Muscle of leg (tissue), 11 donors: Measurements from ENCODE around the gene ACOX1. TPM values are rescaled to one million over a fixed set of nuclear protein-coding genes. Genes with fewer than 3 reads are reported as not detected.
"Not testable (repeated sequence)": the region's sequence is repeated elsewhere in the genome, so short reads cannot be mapped to it uniquely, and the experiment has no call there.

ENCODE experiments used
- DNase-seq: peaks from one replicate; pipeline ENCODE4 v3.0.0; 2013
- H3K27ac ChIP-seq: one replicate; pipeline ENCODE4 v1.5.1; 2013; ENCODE audit warnings: mild to moderate bottlenecking, low read length, control low read depth
- H3K27me3 ChIP-seq: one replicate; pipeline ENCODE4 v1.6.1; 2013; ENCODE audit warnings: low read length; ENCODE audit not compliant: control insufficient read depth, insufficient read depth
- H3K36me3 ChIP-seq: one replicate; pipeline ENCODE4 v1.6.1; 2013; ENCODE audit warnings: low read length; ENCODE audit not compliant: control insufficient read depth, insufficient read depth
- H3K4me1 ChIP-seq: one replicate; pipeline ENCODE4 v1.6.1; 2013; ENCODE audit warnings: low read length; ENCODE audit not compliant: control insufficient read depth, insufficient read depth
- H3K4me3 ChIP-seq: one replicate; pipeline ENCODE4 v1.5.1; 2013; ENCODE audit warnings: low read length, control low read depth
- H3K9me3 ChIP-seq: replicated peaks from 2 replicates; pipeline ENCODE4 v1.6.1; 2013; ENCODE audit warnings: low read depth, low read length; ENCODE audit not compliant: control insufficient read depth
- WGBS: methylation state at CpG from one replicate; pipeline ENCODE4 v1.1.5; 2013; ENCODE audit warnings: missing lambda C conversion rate; ENCODE audit not compliant: insufficient coverage; 5-methylcytosine and 5-hydroxymethylcytosine counted together
- polyA plus RNA-seq, 8 donors: library from polyadenylated mRNA; unstranded; fragments of 120-200 nt; gene quantifications; one replicate each; pipeline versions ENCODE4 v1.2.1 to v1.2.3, GENCODE V29; 2013; ENCODE audit warnings: inconsistent platforms in 1 of 8, low replicate concordance in 1 of 8; ENCODE audit not compliant: insufficient read length in 8 of 8, insufficient read depth in 1 of 8
- total RNA-seq: library from RNA; stranded (reverse); fragments of 120-200 nt; gene quantifications from one replicate; pipeline ENCODE4 v1.2.4, GENCODE V29; 2013

ACOX1 gene
- total and polyA plus RNA-seq, 9 donors: 14.6 to 23.2 (median 18.8) TPM

- H3K36me3 ChIP-seq: peaks cover 20% of the 10 kb centered on the region
These were observed 9.9 kb downstream of the ACOX1 start for GRCh38 chr17:75969044-75969443.

DNA sequence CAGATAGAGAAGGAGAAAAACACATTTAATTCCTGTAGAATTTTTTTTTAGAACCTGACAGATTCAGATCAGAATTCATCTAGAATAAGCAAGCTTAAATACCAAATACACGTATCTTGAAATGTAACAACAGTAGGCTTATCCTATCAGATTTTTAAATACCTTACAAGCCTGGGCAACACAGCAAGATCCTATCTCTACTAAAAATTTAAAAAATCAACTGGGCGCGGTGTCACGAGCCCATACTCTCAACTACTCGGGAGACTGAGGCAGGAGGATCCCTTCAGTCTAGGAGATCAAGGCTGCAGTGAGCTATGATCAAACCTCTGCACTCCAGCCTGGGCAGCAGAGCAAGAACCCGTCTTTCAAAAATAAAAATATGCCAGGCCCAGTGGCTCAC is 13.5 kb downstream of the ACOX1 start:
- Histone ChIP-seq H3K9me3 (no peaks in the 10 kb centered on the region), H3K4me1 (no peaks in the 10 kb centered on the region), H3K4me3 (no peak overlapping the region), H3K36me3 (peaks cover 7% of the 10 kb centered on the region), H3K27ac (no peak overlapping the region), H3K27me3 (no peaks in the 10 kb centered on the region)
- 97% methylated on average over 6 of the region's 6 CpGs for WGBS
- DNase-seq: no peak

More at GRCh38 chr17:75969044-75969443, 9.9 kb downstream of the ACOX1 start:
- not testable (repeated sequence) for H3K4me3 ChIP-seq, H3K9me3 ChIP-seq, H3K27me3 ChIP-seq, H3K27ac ChIP-seq, H3K4me1 ChIP-seq, DNase-seq
- no CpG with 5 or more reads among the region's 10 CpGs for WGBS

GRCh38 chr17:75959839-75960511 is 19.0 kb downstream of the ACOX1 start:
- H3K9me3 ChIP-seq: no peaks in the 10 kb centered on the region
- no peaks in the 10 kb centered on the region for H3K27me3 ChIP-seq
- H3K36me3 ChIP-seq: peaks cover 22% of the 10 kb centered on the region
- DNase-seq: no peak
- H3K4me1 ChIP-seq: no peaks in the 10 kb centered on the region
- WGBS: 94% methylated on average over 8 of the region's 11 CpGs
- no peak overlapping the region for H3K4me3 ChIP-seq
- no peak overlapping the region for H3K27ac ChIP-seq

DNA sequence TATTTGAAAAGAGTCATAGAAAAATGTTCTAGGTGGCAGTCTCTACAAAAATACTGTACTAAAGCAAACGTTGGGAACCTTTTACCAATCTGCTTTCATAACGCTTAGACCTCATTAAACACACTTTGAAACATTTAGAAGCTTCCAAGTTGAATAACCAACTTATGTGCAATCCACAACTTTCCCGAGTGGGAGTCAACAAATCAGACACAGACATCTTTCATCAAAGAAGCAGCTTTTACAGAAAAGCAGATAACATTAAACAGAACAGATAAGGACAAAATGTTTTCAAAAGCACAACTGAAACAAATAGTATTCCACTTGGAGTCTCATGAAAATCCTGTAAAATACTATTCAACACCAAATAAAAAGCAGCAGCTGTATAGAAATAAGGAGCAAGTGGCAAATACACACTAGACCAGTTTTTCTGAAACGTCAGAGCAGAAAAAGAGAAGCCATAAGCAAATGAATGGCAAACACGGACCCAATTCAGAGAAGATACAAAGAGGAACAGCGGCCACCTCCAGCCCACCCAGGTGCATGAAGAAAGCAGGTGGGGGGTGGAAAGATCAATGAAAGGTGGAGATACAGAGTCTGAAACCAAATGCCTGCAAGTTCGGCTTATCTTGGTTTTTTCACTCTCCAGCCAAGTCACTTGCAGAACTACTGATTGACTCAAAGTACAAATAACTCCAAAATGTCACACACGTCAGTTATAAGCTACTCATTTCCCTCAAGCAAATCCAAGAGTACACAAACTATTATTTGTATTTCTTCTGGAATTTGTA is 19.7 kb downstream of the ACOX1 start:
- WGBS: 60% methylated on average over 4 of the region's 8 CpGs
- H3K27me3 ChIP-seq: no peaks in the 10 kb centered on the region
- H3K36me3 ChIP-seq: peaks cover 25% of the 10 kb centered on the region

GRCh38 chr17:75950855-75951554 is 28.0 kb downstream of the ACOX1 start:
- DNase-seq: peak; percentile 81

More for the DNA sequence above, 19.7 kb downstream of the ACOX1 start:
- Histone ChIP-seq H3K9me3 (no peaks in the 10 kb centered on the region), H3K4me3 (no peak overlapping the region), H3K27ac (no peak overlapping the region), H3K4me1 (no peaks in the 10 kb centered on the region)
- DNase-seq: no peak

DNA sequence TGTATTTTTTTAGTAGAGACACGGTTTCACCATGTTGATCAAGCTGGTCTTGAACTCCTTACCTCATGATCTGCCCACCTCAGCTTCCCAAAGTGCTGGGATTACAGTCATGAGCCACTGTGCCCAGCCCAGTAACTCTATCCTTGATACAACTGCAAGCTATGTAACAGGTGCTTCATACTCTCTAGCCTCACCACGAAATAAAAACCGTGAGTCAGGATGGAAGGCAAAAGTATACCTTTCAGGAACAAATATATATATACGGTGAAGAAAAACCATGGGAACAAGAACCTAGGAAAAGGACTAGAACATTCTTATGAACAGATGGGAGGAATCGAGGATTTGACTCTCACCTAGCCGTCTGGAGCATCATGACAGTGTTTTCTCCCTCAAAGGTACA is 28.5 kb downstream of the ACOX1 start:
- Histone ChIP-seq H3K4me1 (peaks cover 16% of the 10 kb centered on the region), H3K4me3 (no peak overlapping the region), H3K27me3 (no peaks in the 10 kb centered on the region), H3K27ac (no peak overlapping the region), H3K9me3 (no peaks in the 10 kb centered on the region), H3K36me3 (peaks cover 68% of the 10 kb centered on the region)
- no peak for DNase-seq
- 87% methylated on average over 2 of the region's 6 CpGs for WGBS

More at GRCh38 chr17:75950855-75951554, 28.0 kb downstream of the ACOX1 start:
- Histone ChIP-seq H3K9me3 (no peaks in the 10 kb centered on the region), H3K27ac (peak overlapping the region; percentile 31), H3K36me3 (peaks cover 71% of the 10 kb centered on the region), H3K27me3 (no peaks in the 10 kb centered on the region), H3K4me3 (no peak overlapping the region), H3K4me1 (peaks cover 15% of the 10 kb centered on the region)
- WGBS: 86% methylated on average over 5 of the region's 8 CpGs

DNA sequence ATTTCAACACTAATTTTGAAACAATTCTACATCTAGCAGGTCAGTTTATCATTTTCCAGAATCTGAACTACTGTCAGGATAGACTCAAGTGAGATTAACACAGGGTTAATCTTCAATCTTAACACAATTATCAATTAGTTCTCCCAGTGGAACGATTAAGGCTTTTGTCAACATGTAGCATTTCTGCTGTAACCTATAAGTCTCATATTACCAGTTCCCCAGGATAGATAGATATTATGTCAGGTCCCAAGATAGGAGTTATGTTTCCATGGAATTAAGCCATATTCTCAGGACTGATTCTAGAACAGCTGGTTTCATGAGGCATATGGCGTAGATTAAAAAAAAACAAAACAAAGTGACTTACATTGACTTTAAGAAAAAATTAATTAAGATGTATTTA is 33.8 kb downstream of the ACOX1 start:
- peak; percentile 30 for DNase-seq
- H3K36me3 ChIP-seq: peaks cover 43% of the 10 kb centered on the region
- no peaks in the 10 kb centered on the region for H3K9me3 ChIP-seq
- H3K27me3 ChIP-seq: no peaks in the 10 kb centered on the region
- no peak overlapping the region for H3K27ac ChIP-seq
- no CpG with 5 or more reads among the region's 2 CpGs for WGBS
- no peak overlapping the region for H3K4me3 ChIP-seq
- H3K4me1 ChIP-seq: peaks cover 13% of the 10 kb centered on the region

DNA sequence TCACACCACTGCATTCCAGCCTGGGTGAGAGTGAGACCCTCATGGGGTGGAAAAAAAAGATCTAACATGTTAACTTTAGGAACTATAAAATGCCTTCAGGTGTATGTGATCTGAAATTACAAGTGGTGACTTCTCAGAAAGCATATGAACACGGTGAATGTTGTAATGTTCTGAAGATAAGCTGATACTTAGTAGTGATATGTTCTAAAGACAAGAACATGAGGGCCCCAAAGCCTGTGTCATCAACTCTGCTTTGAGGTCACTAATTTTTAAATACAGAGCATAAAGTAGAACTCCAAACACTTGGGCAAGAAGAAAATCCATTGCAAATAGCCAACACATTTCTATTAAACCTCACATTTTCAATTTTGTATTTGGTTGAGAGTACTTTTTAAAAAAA is 35.5 kb downstream of the ACOX1 start:
- Histone ChIP-seq H3K27ac (no peak overlapping the region), H3K27me3 (no peaks in the 10 kb centered on the region), H3K9me3 (no peaks in the 10 kb centered on the region), H3K4me3 (no peak overlapping the region), H3K36me3 (peaks cover 28% of the 10 kb centered on the region), H3K4me1 (peaks cover 12% of the 10 kb centered on the region)
- no peak for DNase-seq
- WGBS: 100% methylated on average over 1 of the region's 1 CpG

DNA sequence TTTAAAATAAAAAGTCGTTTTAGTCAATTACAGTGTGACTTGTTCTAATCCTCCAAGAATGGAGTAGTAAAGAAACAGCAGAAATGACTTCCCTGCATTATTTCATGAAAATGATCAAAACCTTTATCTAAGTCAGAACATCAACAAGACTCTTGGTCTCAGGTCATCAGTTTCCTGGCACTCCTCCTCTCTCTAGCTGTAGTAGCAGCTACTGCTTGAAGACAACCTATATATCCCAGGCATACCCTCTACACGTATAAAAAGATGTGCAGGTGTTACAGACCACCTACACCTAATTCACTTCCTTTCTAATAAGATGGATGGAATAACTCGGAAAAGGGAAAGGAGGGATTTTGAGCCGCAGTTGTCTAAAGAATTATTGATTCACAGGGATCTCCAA is 36.5 kb downstream of the ACOX1 start:
- peaks cover 12% of the 10 kb centered on the region for H3K4me1 ChIP-seq
- H3K9me3 ChIP-seq: no peaks in the 10 kb centered on the region
- H3K27me3 ChIP-seq: no peaks in the 10 kb centered on the region
- peaks cover 20% of the 10 kb centered on the region for H3K36me3 ChIP-seq
- DNase-seq: no peak
- H3K4me3 ChIP-seq: no peak overlapping the region
- no peak overlapping the region for H3K27ac ChIP-seq
- WGBS: no CpG with 5 or more reads among the region's 4 CpGs

- Histone ChIP-seq H3K9me3 (no peaks in the 10 kb centered on the region), H3K4me3 (peak overlapping the region; percentile 80), H3K36me3 (peaks cover 13% of the 10 kb centered on the region), H3K27me3 (no peaks in the 10 kb centered on the region), H3K4me1 (peaks cover 12% of the 10 kb centered on the region), H3K27ac (peak overlapping the region; percentile 1)
- DNase-seq: peak; percentile 29
- no CpG with 5 or more reads among the region's 6 CpGs for WGBS
These were observed 37.5 kb downstream of the ACOX1 start for GRCh38 chr17:75941442-75941819.
